ENCODE measurements around the gene SPATA31D1. TPM values are rescaled to one million over a fixed set of nuclear protein-coding genes. Genes with fewer than 3 reads are reported as not detected.

SPATA31D1 gene
- total RNA-seq, 1 donor from 2014 or later = not detected

- Mint-ChIP-seq H3K27ac (no peak overlapping the region), H3K4me3 (no peak overlapping the region), H3K27me3 (no peaks in the 10 kb centered on the region), H3K4me1 (ENCODE audit: unreplicated experiment) (no peaks in the 10 kb centered on the region), H3K9me3 (peaks cover 13% of the 10 kb centered on the region), H3K36me3 (peaks cover 4% of the 10 kb centered on the region)
- no peak for DNase-seq (ENCODE audit: extremely low spot score, unreplicated experiment)
- no peak for TF ChIP-seq CTCF (conservative IDR thresholded peaks at IDR 0.05)
These were observed 18.6 kb upstream of the SPATA31D1 start for GRCh38 chr9:81969971-81970370.

- H3K4me3 Mint-ChIP-seq = no peak overlapping the region
- no peak for TF ChIP-seq CTCF (conservative IDR thresholded peaks at IDR 0.05)
- H3K9me3 Mint-ChIP-seq = peaks cover 13% of the 10 kb centered on the region
- H3K36me3 Mint-ChIP-seq = peaks cover 4% of the 10 kb centered on the region
- DNase-seq (ENCODE audit: extremely low spot score, unreplicated experiment) = no peak
- no peak overlapping the region for H3K27ac Mint-ChIP-seq
- H3K4me1 Mint-ChIP-seq (ENCODE audit: unreplicated experiment) = no peaks in the 10 kb centered on the region
- no peaks in the 10 kb centered on the region for H3K27me3 Mint-ChIP-seq
These were observed 16.8 kb upstream of the SPATA31D1 start for GRCh38 chr9:81971727-81972126.

DNA sequence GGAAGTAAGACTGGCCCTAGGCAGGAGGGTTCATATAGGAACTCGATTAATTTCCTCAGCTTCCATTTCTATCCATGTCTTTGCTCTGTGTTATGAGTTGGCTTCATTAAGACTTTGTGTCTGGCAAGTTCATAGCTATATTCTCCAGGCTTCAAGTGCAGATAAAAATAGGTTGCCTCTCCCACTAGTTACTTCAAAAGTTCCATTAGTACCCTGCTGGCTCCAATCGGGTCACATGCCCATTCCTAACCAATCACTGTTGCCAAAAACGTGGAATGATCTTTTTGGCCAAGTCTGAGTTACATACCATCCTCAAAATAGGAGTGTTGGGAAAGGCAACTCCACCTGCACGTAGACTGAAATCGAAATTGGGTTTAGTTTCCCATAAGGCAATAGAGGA lies 13.8 kb upstream of the SPATA31D1 start:
- Mint-ChIP-seq H3K9me3 (peaks cover 8% of the 10 kb centered on the region), H3K4me1 (ENCODE audit: unreplicated experiment) (no peaks in the 10 kb centered on the region), H3K36me3 (no peaks in the 10 kb centered on the region), H3K4me3 (no peak overlapping the region), H3K27me3 (no peaks in the 10 kb centered on the region), H3K27ac (no peak overlapping the region)
- DNase-seq (ENCODE audit: extremely low spot score, unreplicated experiment) = no peak
- no peak for TF ChIP-seq CTCF (conservative IDR thresholded peaks at IDR 0.05)

DNA sequence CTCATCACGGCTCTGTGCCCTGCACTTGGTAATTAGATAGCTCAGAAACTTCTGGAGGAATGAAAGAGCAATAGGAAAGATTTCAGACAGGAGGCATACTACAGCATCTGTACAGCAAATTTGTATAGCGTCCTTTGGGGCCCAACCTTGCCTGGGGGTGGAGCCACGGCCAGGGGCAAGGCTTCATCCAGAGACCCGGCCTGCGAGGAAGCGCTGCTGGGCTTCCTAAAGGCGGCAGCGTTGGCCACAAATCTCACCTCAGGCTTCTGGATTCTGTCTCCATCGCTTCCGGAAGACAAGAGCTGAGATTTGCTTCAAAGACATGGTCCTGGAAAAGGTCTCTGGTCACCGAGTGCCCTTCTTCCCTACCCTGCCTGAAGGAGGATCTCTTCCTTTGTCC lies 12.2 kb upstream of the SPATA31D1 start:
- Mint-ChIP-seq H3K27me3 (no peaks in the 10 kb centered on the region), H3K4me1 (ENCODE audit: unreplicated experiment) (peaks cover 4% of the 10 kb centered on the region), H3K36me3 (no peaks in the 10 kb centered on the region), H3K27ac (no peak overlapping the region), H3K9me3 (peaks cover 3% of the 10 kb centered on the region), H3K4me3 (no peak overlapping the region)
- DNase-seq (ENCODE audit: extremely low spot score, unreplicated experiment) = no peak
- TF ChIP-seq CTCF (conservative IDR thresholded peaks at IDR 0.05) = no peak

GRCh38 chr9:81979196-81979595 lies 9.4 kb upstream of the SPATA31D1 start:
- Mint-ChIP-seq H3K4me3 (no peak overlapping the region), H3K9me3 (peaks cover 3% of the 10 kb centered on the region), H3K27me3 (no peaks in the 10 kb centered on the region), H3K36me3 (no peaks in the 10 kb centered on the region), H3K4me1 (ENCODE audit: unreplicated experiment) (peaks cover 4% of the 10 kb centered on the region), H3K27ac (no peak overlapping the region)
- no peak for TF ChIP-seq CTCF (conservative IDR thresholded peaks at IDR 0.05)
- no peak for DNase-seq (ENCODE audit: extremely low spot score, unreplicated experiment)

GRCh38 chr9:81980568-81980967 lies 8.0 kb upstream of the SPATA31D1 start:
- H3K4me1 Mint-ChIP-seq (ENCODE audit: unreplicated experiment) = peaks cover 4% of the 10 kb centered on the region
- no peaks in the 10 kb centered on the region for H3K36me3 Mint-ChIP-seq
- no peak for DNase-seq (ENCODE audit: extremely low spot score, unreplicated experiment)
- H3K4me3 Mint-ChIP-seq = no peak overlapping the region
- H3K27ac Mint-ChIP-seq = no peak overlapping the region
- H3K9me3 Mint-ChIP-seq = peaks cover 3% of the 10 kb centered on the region
- H3K27me3 Mint-ChIP-seq = no peaks in the 10 kb centered on the region
- TF ChIP-seq CTCF (conservative IDR thresholded peaks at IDR 0.05) = no peak
